22Rv1 (cell line): ENCODE measurements around the gene C9orf78.

Source experiments
- H3K27ac ChIP-seq: fragments of 450-650 bp; 2 replicates; pipeline ENCODE4 v1.5.1; 2017
- ZFX ChIP-seq: fragments of 450-650 bp; IDR thresholded peaks from 2 replicates; pipeline ENCODE4 v1.6.1; 2017; ENCODE audit warnings: antibody characterized with exemption, borderline replicate concordance
- TF ChIP-seq, protein P1 (sequence below): fragments of 450-650 bp; IDR thresholded peaks from 2 replicates; pipeline ENCODE4 v1.5.1; 2017; ENCODE audit warnings: mild to moderate bottlenecking

Gene C9orf78

GRCh38 chr9:129814432-129815223 is 20.4 kb downstream of the C9orf78 start:
- no peak for TF ChIP-seq ZFX
- TF ChIP-seq, protein P1, sequence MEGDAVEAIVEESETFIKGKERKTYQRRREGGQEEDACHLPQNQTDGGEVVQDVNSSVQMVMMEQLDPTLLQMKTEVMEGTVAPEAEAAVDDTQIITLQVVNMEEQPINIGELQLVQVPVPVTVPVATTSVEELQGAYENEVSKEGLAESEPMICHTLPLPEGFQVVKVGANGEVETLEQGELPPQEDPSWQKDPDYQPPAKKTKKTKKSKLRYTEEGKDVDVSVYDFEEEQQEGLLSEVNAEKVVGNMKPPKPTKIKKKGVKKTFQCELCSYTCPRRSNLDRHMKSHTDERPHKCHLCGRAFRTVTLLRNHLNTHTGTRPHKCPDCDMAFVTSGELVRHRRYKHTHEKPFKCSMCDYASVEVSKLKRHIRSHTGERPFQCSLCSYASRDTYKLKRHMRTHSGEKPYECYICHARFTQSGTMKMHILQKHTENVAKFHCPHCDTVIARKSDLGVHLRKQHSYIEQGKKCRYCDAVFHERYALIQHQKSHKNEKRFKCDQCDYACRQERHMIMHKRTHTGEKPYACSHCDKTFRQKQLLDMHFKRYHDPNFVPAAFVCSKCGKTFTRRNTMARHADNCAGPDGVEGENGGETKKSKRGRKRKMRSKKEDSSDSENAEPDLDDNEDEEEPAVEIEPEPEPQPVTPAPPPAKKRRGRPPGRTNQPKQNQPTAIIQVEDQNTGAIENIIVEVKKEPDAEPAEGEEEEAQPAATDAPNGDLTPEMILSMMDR = no peak
- peak overlapping the region; percentile 95 for H3K27ac ChIP-seq

DNA sequence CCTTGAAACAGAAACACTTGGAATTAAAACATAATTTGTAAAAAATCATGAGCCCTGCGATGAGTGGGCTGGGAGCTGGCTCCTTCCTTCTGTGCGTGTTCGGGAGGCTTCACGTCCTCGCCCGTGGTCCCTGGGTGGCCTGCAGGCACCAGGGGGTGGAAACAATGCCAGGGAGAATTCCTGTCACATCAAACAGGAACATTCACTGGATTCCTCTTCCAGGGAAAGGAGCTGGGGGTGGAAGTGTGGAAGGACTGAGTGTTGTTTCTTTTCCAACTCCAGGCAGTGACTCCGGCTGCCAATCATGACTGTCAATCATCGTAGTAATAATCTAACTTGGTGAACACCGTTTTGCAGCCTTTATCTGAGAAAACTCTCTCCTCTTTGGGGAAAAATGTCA is 21.4 kb downstream of the C9orf78 start:
- peak overlapping the region; percentile 95 for H3K27ac ChIP-seq
- TF ChIP-seq, protein P1 = no peak
- TF ChIP-seq ZFX = no peak

- TF ChIP-seq, protein P1 = no peak
- no peak for TF ChIP-seq ZFX
- peak overlapping the region; percentile 95 for H3K27ac ChIP-seq
Observed at GRCh38 chr9:129812385-129812784, 22.7 kb downstream of the C9orf78 start.

DNA sequence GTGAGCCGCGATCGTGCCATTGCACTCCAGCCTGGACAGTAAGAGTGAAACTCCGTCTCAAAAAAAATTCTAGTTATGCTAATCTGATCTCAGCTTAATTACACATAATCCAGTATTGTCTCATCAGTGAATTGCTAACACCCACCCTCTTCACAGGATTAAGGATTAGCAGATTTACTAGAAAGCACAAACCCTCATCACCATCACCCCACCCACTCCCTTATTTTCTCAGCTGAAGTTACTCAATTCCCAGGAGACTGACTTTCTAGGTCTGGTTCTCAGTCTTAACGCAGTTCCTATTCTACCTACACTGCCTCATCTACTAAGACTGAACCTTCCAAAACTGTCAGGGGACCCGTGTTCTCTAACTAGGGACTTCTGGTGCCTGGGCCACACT is 23.1 kb downstream of the C9orf78 start:
- TF ChIP-seq ZFX = no peak
- TF ChIP-seq, protein P1 = no peak
- H3K27ac ChIP-seq = peak overlapping the region; percentile 95

- TF ChIP-seq ZFX = no peak
- TF ChIP-seq, protein P1 = no peak
- peak overlapping the region; percentile 95 for H3K27ac ChIP-seq
Observed at GRCh38 chr9:129810788-129811187, 24.3 kb downstream of the C9orf78 start.

DNA sequence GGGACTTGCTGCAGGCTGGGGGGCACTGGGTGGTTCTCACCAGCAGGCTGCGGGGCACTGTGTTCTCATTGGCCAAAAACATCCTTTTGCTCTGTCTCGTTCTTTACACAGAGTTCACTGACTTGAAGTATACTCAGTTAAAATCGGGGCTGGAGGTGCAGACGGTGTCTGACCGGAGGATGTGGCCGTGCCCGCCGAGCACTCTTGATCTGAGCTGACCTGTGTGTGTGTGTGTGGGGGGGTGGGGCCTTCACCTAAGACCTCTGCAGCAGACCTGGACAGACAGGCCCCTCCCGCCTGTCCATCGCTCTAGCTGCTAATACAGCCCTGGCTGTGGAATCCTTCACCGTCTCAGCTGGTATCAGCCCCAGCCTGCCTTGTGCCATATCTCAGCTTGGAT is 25.0 kb downstream of the C9orf78 start:
- TF ChIP-seq, protein P1 = no peak
- no peak for TF ChIP-seq ZFX
- H3K27ac ChIP-seq = peak overlapping the region; percentile 95

DNA sequence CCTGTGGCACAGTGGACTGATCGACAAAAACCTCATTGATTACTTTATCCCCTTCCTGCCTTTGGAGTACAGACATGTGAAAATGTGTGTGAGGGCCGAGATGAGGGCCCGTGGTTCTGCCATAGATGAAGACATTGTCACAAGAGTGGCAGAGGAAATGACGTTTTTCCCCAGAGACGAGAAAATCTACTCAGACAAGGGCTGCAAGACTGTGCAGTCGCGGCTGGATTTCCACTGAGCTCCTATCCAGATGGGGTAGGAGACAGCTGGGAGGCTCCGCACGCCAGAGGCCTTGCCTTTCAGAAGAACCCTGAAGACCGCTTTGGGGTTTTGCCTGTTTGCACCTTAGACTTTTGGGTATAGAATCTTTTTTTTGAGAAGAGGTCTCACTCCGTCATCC is 25.7 kb downstream of the C9orf78 start:
- TF ChIP-seq ZFX = no peak
- TF ChIP-seq, protein P1 = no peak
- H3K27ac ChIP-seq = peak overlapping the region; percentile 95
